K562 (cell line): ENCODE results near the gene OR51I1. TPM values are rescaled to one million over a fixed set of nuclear protein-coding genes. Genes with fewer than 3 reads are reported as not detected.
A peak's percentile ranks its signal among the peaks of the same experiment; 100 is the strongest.

Experiments used
- ATAC-seq: fragments of 200-7000 bp; cut with Tn5 transposase; 3 replicates; pipeline ENCODE4 v1.9.1; 2020; ENCODE audit warnings: moderate library complexity
- BruUV-seq: library from RNA; stranded (reverse); fragments of 400-500 nt; replicated peaks from 2 replicates; lab custom pipeline; 2021; lab: Mats Ljungman, UMichigan
- CTCF ChIA-PET: fragments of 300-600 bp; formaldehyde crosslinking; extraction: SDS; loops from one replicate; lab custom pipeline; 2021; ENCODE audit warnings: low intra/inter-chr PET ratio; lab: Yijun Ruan, JAX
- POLR2A ChIA-PET: fragments of 300-600, 350-650 bp; sonication (Branson Sonifier 250); formaldehyde crosslinking; extraction: SDS; loops from one replicate; lab custom pipeline; 2021; ENCODE audit warnings: antibody characterized with exemption, inconsistent platforms; lab: Yijun Ruan, JAX
- DNase-seq, 4 experiments: peaks; one replicate each; pipeline versions ENCODE4 v3.0.0 to v3.0.0-alpha.2; 2011 to 2018; ENCODE audit warnings: low spot score in 3 of 4, mixed read lengths in 3 of 4; ENCODE audit errors: extremely low read depth in 1 of 4
- FAIRE-seq: peaks from 2 replicates; lab custom pipeline; 2011; peaks lifted over from hg19 to GRCh38; lab: Jason Lieb, UNC
- H2AFZ ChIP-seq: 2 replicates; pipeline ENCODE4 v1.6.0; 2011; ENCODE audit warnings: low read depth, low read length, control low read depth, inconsistent platforms
- H3K27ac ChIP-seq: fragments of 200-600 bp; 3 replicates; pipeline ENCODE4 v1.8.0; 2011; ENCODE audit warnings: low read depth, mild to moderate bottlenecking, control low read depth, inconsistent platforms, low read length, moderate library complexity, mixed read lengths; ENCODE audit errors: extremely low read depth
- H3K27me3 ChIP-seq, 2 experiments: fragments of 300-600 bp in 1 of 2; 2 replicates in 1 of 2; 3 replicates in 1 of 2; pipeline versions ENCODE4 v1.6.0 to v1.8.0; 2011; ENCODE audit warnings: inconsistent platforms in 2 of 2, low read length in 2 of 2, mild to moderate bottlenecking in 1 of 2, mixed read lengths in 1 of 2, moderate library complexity in 1 of 2; ENCODE audit not compliant: control insufficient read depth in 2 of 2, insufficient read depth in 2 of 2
- H3K36me3 ChIP-seq: fragments of 300-600 bp; 3 replicates; pipeline ENCODE4 v1.8.0; 2011; ENCODE audit warnings: mild to moderate bottlenecking, low read length, inconsistent platforms; ENCODE audit not compliant: control insufficient read depth, insufficient read depth
- H3K4me1 ChIP-seq, 2 experiments: fragments of 200-600 bp in 1 of 2; replicated peaks in 1 of 2; 2 replicates in 1 of 2; 3 replicates in 1 of 2; pipeline versions ENCODE4 v1.5.1 to v1.8.0; 2011; ENCODE audit warnings: inconsistent platforms in 2 of 2, low read length in 2 of 2, mild to moderate bottlenecking in 1 of 2, mixed read lengths in 1 of 2, moderate library complexity in 1 of 2; ENCODE audit not compliant: control insufficient read depth in 2 of 2, insufficient read depth in 2 of 2
- H3K4me2 ChIP-seq: 2 replicates; pipeline ENCODE4 v1.6.1; 2011; ENCODE audit warnings: low read length, control low read depth, inconsistent platforms, mixed read lengths; ENCODE audit not compliant: insufficient read depth
- H3K4me3 ChIP-seq: fragments of 200-600 bp; sonication (generic), shearing (Covaris generic); 2 replicates; pipeline ENCODE4 v1.5.1; 2016; ENCODE audit warnings: control low read depth, inconsistent platforms
- H3K79me2 ChIP-seq: fragments of 200-600 bp; 3 replicates; pipeline ENCODE4 v1.8.0; 2011; ENCODE audit warnings: low read length, inconsistent platforms; ENCODE audit not compliant: control insufficient read depth, insufficient read depth
- H3K9ac ChIP-seq, 2 experiments: 2 replicates each; pipeline versions ENCODE4 v1.6.0 to v1.6.1; 2011; ENCODE audit warnings: low read depth in 2 of 2, low read length in 2 of 2, control low read depth in 1 of 2, inconsistent platforms in 1 of 2, mild to moderate bottlenecking in 1 of 2, mixed read lengths in 1 of 2; ENCODE audit not compliant: insufficient read depth in 1 of 2
- H3K9me1 ChIP-seq: one replicate; pipeline ENCODE4 v1.6.0; 2011; ENCODE audit warnings: inconsistent platforms, mild to moderate bottlenecking, low read length, moderate library complexity; ENCODE audit not compliant: control insufficient read depth, insufficient read depth
- H3K9me3 ChIP-seq: replicated peaks from 2 replicates; pipeline ENCODE4 v1.5.1; 2011; ENCODE audit warnings: low read depth, low read length, inconsistent platforms; ENCODE audit not compliant: control insufficient read depth, insufficient read depth
- H4K20me1 ChIP-seq: replicated peaks from 2 replicates; pipeline ENCODE4 v1.6.1; 2011; ENCODE audit warnings: low read length, inconsistent platforms, mixed read lengths; ENCODE audit not compliant: control insufficient read depth, insufficient read depth
- BCOR ChIP-seq: fragments of 450-650 bp; IDR thresholded peaks from 2 replicates; pipeline ENCODE4 v1.6.1; 2016
- HSF4 ChIP-seq: fragments of 250-450 bp; sonication (Bioruptor Pico); IDR thresholded peaks from 2 replicates; pipeline ENCODE4 v2.1.2; 2022; ENCODE audit warnings: mild to moderate bottlenecking, moderate library complexity, borderline replicate concordance
- POLR2AphosphoS5 ChIP-seq: IDR thresholded peaks from 2 replicates; pipeline ENCODE4 v1.6.1; 2011; ENCODE audit warnings: mild to moderate bottlenecking, low read depth, low read length, moderate library complexity; ENCODE audit not compliant: control insufficient read depth, insufficient read depth
- RBM25 ChIP-seq: fragments of 200-400 bp; formaldehyde crosslinking; IDR thresholded peaks from 2 replicates; pipeline ENCODE4 v1.6.1; 2018; ENCODE audit warnings: low read length, low read depth, moderate library complexity; ENCODE audit not compliant: severe bottlenecking
- SMARCE1 ChIP-seq: fragments of 450-650 bp; IDR thresholded peaks from 2 replicates; pipeline ENCODE4 v1.7.1; 2016; ENCODE audit warnings: mild to moderate bottlenecking
- TAL1 ChIP-seq: fragments of 450-650 bp; IDR thresholded peaks from 2 replicates; pipeline ENCODE4 v1.6.1; 2016; ENCODE audit warnings: mild to moderate bottlenecking
- ZNF77 ChIP-seq: fragments of 250-450 bp; sonication (Bioruptor Pico); IDR thresholded peaks from 2 replicates; pipeline ENCODE4 v1.5.0; 2020
- WGBS: fragments of 100-300 bp; shearing (Covaris generic); methylation state at CpG from one replicate; pipeline ENCODE4 v1.1.6; 2016; ENCODE audit warnings: low coverage, mixed read lengths; ENCODE audit not compliant: insufficient coverage; ENCODE audit errors: missing lambda C conversion rate; 5-methylcytosine and 5-hydroxymethylcytosine counted together
- in situ Hi-C: fragments of 300-500 bp; cut with MboI; formaldehyde crosslinking; loops from 4 replicates; pipeline ENCODE4 v1.15.0; 2018; ENCODE audit warnings: inconsistent platforms, mixed read lengths
- intact Hi-C: fragments of 100-400 bp; cut with micrococcal nuclease; formaldehyde crosslinking; loops from 2 replicates; pipeline ENCODE4 v1.14.2; 2022
- polyA plus RNA-seq, 8 experiments: library from polyadenylated mRNA; depleted of rRNA in 4 of 8; stranded (reverse) in 5 of 8; unstranded in 3 of 8; fragments of >200 nt; fragmentation: Nextera tagmentation in 2 of 8; fragmentation: Illumina TruSeq in 1 of 8; extraction: Ambion mirVana in 2 of 8; extraction: Trizol in 1 of 8; gene quantifications; 2 replicates each; pipeline versions ENCODE4 v1.2.1 to v1.2.3, GENCODE V29; 2011 to 2014; ENCODE audit warnings: inconsistent platforms in 1 of 8, missing spikeins in 1 of 8
- total RNA-seq, 7 experiments: library from RNA; depleted of rRNA in 6 of 7; stranded (reverse); fragments of >200 nt in 6 of 7; fragmentation: Illumina TruSeq in 2 of 7; extraction: Trizol in 2 of 7; gene quantifications; 2 replicates each; pipeline versions ENCODE4 v1.2.1 to v1.2.3, GENCODE V29; 2011 to 2021; ENCODE audit warnings: low replicate concordance in 1 of 7

The OR51I1 gene
- total and polyA plus RNA-seq, 9 of the 15 experiments (the other 6 are each of a cell fraction or from before 2014, with no cell fraction given): 0.42 to 11.0 (median 2.8) TPM

- CTCF ChIA-PET: no interaction called here
- Histone ChIP-seq H3K36me3 (peaks cover 97% of the 10 kb centered on the region), H3K27ac (no peak overlapping the region), H2AFZ (no peak overlapping the region), H3K4me3 (no peak overlapping the region), H3K9me1 (peaks cover 4% of the 10 kb centered on the region), H3K9ac (no peak overlapping the region), H3K4me1 (peaks cover 4 to 5% of the 10 kb centered on the region in 2 experiments; a peak in 1 of 5 replicates), H3K9me3 (no peaks in the 10 kb centered on the region), H3K4me2 (no peak overlapping the region), H4K20me1 (peaks cover 48% of the 10 kb centered on the region), H3K27me3 (no peaks in the 10 kb centered on the region), H3K79me2 (peaks cover 100% of the 10 kb centered on the region)
- POLR2A ChIA-PET: interaction anchor here (0.6 to 1.2 kb wide), 3 partner anchors 15 to 184 kb away, joined by 3 to 4 read pairs (median 4); no protein-coding TSS in a partner anchor
- no peak for FAIRE-seq
- TF ChIP-seq POLR2AphosphoS5: peak; percentile 55; the same call in 1 of the 2 replicates
- peak; percentile 70 for TF ChIP-seq RBM25
- TF ChIP-seq SMARCE1: no peak
- 0 out of 2 replicates have a peak, but pooled peaks have one; percentile 38 for TF ChIP-seq BCOR
- TF ChIP-seq HSF4 (CRISPR knock-in tag): no peak
- no peak for TF ChIP-seq ZNF77 (CRISPR knock-in tag)
- no peak for TF ChIP-seq TAL1
- in situ Hi-C loops (no loop called here), intact Hi-C loops (loop anchor here (10.0 kb wide), 1 partner anchor 405 kb away; the partner anchor contains the start of gene OR52E5)
- no peak for DNase-seq
- 57% methylated on average over 5 of the region's 5 CpGs for WGBS
- no TSS peak for BruUV-seq
- ATAC-seq: no peak
These were observed 48.5 kb upstream of the OR51I1 start for GRCh38 chr11:5489576-5490357.
